GM19397 (cell line): ENCODE results near the gene MTHFD2L.
"Not testable (repeated sequence)": the region's sequence is repeated elsewhere in the genome, so short reads cannot be mapped to it uniquely, and the experiment has no call there.

Experiments used
- ATAC-seq: cut with Tn5 transposase; IDR thresholded peaks from one replicate; pipeline ENCODE4 v1.9.1; 2021; ENCODE audit warnings: mild to moderate bottlenecking, moderate library complexity; ENCODE audit not compliant: unreplicated experiment

MTHFD2L gene

DNA sequence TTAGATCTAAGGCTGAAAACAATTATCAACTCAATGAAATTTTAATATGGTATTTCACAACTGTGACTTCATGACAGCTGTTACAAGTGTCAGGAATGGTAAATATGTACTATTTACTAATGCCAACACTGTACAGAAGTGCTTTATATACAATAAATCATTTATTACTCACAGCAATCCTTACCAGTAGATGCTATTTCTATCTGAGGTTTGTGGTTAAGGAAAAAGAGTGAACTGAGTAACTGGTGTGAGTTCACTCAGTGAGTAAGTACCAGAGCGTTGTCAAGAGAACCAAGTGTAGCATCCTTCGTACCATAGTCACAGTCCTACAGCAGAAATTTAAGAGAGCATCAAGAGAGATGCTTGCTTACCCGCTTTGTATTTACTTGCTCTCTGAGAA lies 23.3 kb downstream of the MTHFD2L start:
- no peak for ATAC-seq

DNA sequence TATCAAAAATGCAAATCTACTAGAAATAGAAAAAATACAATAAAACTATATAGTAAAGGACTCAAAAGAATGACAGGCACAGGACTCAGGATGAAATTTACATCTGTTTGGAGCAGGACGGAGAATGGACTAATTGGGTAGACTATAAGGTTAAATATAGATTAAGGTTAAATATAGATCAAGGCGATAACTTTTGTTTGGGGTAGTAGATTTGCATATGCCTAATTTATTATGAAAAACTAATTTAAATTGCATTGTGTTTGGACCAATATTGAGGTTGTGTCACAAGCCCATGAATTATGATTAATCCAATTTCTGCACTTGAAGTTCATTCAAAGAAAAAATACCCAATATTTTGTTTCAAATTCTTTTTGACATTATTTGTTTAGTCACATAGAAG lies 31.0 kb downstream of the MTHFD2L start:
- ATAC-seq: no peak

DNA sequence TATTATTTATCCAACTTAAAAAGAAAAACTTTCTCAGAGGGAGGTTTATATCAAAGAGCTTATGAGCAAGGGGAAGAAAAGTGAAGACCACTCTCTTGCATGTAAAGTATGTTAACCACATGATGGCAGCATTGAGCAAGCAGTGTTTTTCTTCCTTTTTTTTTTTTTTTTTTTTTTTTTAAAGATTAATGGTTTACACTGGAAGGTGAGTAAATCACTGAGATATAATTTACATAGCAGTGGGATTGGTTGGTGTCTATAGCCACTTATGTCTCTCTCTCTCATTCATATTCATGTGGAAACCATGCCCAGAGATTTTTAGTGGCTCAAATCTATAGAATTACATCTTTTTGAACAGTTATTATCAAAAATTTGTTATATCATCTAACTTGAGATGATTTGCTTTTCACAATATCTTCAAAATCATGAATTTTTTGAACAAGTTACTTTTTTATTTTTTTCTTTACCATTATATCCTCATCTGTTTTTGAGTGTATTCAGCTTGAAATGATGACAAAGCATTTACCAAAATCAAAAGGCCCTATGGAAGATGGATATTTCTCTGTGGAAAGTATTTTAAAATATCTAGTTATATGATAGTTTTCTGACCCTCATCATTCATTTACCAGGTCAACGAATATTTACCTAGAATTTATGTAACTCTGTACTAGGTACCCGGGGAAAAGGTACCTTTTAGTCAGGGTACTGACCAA lies 31.6 kb downstream of the MTHFD2L start:
- no peak for ATAC-seq

DNA sequence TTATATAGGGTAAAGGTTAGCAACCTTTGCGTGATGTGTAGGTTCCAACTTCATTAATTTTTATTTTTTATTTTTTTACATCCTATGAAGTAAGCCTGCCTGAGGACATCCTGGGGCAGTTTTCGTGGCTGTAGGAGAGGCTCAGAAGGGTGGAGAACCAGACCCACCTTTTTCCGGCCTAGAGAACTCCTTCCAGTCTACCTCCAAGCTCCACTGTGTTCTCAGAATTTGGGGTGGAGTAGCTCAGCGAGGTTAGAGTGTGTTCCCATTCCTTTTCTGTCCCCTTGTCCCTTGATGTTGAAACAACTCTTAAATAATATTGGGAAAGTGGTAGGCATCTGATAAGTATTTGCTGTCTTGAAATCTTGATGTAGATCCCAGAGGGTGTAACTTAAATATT lies 32.4 kb downstream of the MTHFD2L start:
- ATAC-seq: no peak

DNA sequence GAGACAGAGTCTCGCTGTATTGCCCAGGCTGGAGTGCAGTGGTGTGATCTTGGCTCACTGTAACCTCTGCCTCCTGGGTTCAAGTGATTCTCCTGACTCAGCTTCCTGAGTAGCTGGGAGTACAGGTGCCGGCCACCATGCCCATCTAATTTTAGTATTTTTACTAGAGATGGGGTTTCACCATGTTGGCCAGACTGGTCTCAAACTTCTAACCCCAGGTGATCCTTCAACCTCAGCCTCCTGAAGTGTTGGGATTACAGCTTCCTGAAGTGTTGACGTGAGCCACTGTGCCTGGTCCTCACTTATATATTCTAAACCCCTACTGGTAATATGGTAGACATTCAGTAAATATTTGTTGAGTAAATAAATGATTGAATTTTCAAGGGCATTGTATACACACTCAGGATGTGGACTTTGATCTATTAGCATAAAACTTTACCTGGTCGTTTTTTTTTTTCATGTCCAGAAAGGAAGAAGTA lies 33.0 kb downstream of the MTHFD2L start:
- no peak for ATAC-seq

DNA sequence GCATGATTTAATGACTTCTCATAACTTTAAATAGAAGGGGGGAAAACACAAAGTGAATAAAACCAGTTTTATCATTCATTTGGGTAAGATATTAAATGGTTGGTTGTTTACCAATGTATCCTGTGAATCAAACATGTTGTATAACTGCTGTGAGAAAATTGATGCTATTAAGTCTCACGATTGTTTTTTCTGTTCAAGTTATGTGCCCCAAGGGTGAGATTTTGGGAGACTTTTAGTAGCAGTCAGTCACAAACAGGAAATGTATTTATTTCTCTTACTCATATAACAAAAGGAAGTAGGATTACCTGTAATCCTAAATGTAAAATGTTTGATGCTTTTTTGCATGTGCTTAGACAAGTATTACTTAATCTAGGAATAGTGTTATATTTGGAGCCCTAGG lies 39.2 kb downstream of the MTHFD2L start:
- no peak for ATAC-seq

DNA sequence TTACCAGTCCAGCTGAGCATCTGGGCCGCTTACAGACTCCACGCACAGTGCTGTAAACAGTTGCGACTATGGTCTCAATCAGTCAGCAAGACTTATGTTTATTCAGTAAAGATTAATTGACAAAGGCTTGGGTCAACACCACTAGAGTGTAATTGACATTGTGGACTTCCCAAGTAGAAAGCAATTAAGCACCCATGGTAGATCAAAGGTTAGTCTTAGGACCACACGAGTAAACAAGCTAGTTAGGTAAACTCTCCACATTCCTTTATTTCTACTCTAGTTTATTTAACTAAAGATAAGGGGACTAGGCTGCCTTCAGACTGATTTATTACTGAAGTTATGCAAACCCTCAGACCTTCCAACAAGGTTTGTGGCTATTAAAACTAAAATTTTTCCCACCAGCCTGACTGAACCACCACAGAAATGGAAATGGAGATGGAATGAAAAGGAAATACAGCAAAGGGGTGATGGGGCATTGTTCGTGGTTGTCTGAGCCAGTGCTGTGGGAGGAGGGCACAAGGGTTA lies 44.2 kb downstream of the MTHFD2L start:
- no peak for ATAC-seq

DNA sequence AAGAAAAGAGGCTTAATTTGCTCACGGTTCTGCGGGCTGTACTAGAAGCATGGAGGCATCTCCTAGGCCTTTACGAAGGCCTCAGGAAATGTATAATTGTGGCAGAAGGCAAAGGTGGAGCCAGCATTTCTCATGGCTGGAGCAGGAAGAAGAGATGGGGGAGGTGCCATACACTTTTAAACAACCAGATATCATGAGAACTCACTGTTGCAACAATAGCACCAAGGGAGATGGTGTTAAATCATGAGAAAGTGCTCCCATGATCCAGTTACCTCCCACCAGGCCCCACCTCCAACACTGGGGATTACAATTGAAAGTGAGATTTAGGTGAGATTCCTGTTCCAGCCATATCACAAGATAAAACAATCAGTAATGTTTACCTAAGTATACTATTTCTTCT lies 45.5 kb downstream of the MTHFD2L start:
- no peak for ATAC-seq

DNA sequence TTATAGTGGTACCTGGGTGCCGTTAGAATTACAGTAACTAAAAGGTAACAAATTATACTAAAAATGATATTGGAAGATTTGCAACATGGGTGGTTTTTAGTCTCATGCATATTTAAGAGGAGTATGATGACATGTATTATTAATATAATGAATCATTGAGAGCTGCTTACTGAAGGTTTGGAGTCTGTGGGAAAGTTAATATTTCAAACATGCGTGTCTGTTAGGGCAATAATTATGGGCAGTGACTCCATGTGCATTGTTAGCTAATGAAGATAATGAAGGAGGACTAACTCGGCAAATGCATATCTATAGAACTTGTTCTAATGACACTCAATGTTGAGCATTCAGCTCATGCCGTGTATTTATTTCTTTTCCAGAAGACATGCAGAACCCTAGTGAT lies 47.1 kb downstream of the MTHFD2L start:
- ATAC-seq: no peak

DNA sequence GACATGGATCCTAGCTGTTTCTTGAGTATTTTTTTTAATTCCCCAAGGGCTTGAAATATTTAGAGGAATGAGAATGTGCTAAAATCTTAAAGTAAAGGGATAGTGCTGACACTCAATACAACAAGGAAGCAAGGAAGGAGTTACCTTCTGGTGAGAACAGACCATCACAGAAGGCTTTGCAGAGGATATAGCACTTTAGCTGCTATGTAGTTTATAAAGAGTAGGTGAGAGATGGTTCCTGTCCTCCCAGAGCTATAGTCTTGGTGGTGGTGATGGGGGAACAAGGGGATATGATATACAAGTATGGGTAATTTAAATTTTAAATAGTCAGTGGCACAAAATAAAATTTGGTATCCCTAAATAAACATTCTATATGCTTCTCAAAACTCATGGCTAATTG lies 47.6 kb downstream of the MTHFD2L start:
- no peak for ATAC-seq

DNA sequence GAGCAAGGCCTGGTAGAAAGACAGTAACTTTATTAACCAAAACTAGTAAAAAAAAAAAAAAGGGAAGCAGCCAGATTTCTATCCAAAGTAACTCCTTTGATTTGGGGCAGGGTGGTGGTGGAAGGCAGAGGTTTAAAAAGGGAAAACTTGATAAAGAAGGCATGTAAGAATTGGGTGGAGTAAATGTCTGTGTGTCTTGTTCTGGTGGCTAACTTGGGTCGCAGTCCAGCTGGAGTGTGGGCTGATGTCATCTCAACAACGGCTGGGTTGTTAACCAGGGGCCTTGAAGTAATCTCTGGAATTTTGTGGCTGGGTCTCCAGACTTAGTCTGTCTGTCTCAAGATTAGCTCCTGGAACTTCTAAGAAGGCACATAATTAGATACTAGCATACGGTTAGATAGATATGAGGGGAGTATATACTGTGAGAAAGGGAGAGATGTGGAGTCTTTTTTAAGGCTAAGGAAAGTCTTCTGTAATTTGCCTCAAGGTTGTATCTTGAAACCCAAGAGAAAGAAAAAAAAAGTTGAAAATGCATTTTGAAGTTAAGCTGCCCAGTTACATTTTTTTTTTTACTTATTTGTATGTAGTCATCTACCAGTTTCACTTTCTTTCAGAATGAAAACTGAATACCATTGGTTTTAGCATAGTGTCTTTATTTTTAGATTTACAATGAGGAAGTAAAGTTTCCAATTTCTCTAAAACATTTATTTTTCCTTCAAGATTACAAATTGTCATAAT lies 48.3 kb downstream of the MTHFD2L start:
- peak; percentile 74 for ATAC-seq

DNA sequence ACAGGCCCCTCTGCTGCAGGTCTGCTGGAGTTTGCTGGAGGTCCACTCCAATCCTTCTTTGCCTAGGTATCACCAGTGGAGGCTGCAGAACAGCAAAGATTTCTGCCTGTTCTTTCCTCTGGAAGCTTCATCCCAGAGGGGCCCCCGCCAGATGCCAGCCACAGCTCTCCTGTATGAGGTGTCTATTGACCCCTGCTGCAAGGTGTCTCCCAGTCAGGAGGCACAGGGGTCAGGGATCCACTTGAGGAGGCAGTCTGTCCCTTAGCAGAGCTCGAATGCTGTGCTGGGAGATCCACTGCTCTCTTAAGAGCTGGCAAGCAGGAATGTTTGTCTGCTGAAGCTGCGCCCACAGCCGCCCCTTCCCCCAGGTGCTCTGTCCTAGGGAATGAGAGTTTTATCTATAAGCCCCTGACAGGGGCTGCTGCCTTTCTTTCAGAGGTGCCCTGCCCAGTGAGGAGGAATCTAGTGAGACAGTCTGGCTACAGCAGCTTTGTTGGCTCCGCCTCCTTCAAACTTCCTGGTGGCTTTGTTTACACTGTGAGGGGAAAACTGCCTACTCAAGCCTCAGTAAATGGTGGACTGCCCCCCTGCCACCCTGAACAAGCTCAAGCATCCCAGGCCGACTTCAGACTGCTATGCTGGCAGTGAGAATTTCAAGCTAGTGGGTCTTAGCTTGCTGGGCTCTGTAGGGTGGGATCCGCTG lies 56.7 kb downstream of the MTHFD2L start:
- not testable (repeated sequence) for ATAC-seq

DNA sequence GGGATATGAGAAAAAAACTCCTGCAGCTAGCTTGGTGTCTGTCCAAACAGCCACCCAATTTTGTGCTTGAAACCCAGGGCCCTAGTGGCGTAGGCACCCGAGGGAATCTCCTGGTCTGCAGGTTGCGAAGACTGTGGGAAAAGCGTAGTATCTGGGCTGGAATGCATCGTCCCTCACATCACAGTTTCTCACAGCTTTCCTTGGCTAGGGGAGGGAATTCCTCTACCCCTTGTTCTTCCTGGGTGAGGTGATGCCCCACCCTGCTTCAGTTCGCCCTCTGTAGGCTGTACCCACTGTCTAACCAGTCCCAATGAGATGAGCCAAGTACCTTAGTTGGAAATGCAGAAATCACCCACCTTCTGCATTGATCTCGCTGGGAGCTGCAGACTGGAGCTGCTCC lies 57.3 kb downstream of the MTHFD2L start:
- not testable (repeated sequence) for ATAC-seq

DNA sequence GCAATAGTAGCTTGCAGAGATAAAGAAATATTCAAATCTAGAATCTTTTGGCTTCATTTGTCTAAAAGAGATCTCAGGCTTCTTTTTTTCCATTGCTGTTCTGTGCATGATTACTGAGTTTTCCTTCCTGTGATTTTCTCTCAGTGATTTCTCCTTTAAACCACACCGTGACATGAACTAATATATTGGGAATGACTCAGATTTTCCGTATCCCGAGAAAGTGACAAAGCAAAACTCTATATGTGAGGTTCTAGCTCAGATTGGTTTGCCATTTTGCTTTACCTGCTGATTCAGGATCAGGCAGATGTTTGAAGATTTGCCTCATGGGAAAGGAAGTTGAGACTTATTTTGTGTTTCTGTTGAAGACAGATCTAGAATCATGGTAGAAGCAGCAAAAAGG lies 59.4 kb downstream of the MTHFD2L start:
- no peak for ATAC-seq

DNA sequence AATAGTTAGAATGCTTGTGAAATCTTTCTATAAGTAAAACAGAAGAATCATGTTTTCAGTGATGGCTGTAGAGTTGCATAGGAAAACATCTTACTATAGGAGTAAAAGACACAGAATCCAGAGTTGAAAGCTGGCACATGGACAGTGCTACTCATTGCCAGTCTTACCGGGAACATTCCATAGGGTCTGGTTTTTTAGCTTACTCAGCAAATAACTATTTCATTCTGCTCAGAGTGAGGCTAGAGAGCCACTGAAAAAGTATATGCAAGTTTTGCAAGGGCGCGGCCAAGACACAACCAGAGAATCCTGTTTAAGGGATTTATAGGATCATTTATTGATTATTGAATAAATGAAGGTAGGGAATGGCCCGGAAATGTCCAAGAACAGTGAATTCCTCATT lies 60.3 kb downstream of the MTHFD2L start:
- no peak for ATAC-seq

DNA sequence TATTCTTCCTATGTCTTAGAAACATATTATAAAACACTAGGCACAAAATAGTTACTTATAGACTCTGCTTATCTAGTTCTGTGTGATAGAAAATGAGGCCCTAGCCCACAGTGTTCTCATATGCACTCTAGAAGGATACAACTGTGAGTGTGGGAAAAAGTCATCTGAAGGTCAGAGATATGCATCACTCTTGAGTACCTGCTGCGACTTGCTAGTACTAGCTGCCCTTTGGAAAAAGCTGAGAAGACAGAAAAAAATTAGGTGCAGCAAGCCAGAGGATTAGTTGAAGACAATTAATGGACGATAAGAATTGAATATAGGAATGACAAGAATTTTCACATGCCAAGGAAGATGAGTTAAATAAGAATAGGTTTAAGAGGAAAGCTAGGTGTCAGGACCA lies 61.3 kb downstream of the MTHFD2L start:
- no peak for ATAC-seq

DNA sequence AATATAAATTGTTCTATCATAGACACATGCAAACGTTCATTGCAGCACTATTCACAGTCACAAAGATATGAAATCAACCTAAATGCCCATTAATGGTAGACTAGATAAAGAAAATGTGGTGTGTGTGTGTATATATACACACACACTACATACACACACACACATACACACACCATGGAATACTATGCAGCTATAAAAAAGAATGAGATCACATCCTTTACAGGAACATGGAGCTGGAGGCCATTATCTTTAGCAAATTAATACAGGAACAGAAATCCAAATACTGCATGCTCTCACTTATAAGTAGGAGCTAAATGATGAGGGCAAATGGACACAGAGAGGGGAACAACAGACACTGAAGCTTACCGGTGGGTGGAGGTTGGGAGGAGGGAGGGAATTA lies 65.2 kb downstream of the MTHFD2L start:
- no peak for ATAC-seq

DNA sequence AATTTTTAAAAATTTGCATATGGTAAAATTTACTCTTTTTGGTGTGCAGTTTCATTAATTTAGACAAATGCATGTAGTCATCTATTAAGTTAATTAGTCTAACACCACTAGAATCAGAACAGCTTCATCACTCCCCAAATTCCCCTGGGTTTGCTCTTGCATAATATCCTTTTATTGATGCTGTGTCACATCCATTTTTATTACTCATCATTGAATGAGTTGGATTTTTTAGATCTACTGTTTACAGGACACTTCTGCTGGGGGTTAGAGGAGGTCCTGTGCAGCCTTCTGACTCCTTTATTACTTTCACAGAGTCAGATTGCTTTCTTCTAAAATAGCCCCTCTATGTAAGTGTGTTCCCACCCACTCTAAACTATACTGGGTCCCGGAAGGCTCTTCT lies 65.9 kb downstream of the MTHFD2L start:
- ATAC-seq: no peak

DNA sequence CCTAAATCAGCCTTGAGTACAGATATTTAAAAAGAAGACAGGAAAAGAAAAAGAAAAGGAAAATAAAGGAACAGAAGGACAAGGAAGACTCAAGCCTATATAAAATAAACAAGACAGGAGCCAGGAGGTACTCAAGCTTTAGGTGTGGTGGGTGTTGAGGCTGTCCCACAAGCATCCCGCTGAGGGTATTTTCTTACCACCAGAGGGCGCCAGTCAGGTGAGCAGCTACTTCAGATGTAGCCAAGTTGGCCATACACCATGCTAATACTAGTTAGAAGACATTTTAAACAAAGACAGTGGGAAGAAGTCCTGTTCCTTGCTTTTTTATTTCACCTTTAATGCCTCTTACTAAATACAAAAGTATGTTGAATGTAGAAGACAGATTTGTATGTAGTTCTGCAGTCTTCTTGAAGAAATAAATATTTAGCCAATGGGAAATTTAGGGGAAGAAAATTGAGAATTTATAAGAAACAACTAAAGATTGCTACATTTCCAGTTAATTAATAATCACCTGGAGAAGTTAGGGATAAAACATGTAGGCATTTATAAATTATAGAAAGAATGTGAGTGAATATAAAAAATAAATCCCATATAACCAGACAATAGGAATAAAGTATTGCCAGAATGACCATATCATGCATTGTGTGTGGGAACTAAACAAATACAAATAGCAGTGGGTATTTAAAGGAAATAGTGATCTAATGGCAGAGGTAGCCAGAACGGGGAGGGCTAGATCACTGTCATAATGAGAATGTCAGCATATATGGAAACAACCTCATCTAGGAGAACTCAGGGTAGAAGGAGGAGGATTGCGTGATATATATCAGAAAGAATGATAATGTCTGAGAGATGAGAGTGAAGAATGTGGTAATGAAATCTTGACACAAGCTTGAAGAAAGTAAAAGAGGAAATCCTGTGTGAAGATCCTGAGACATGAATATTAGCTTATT lies 71.0 kb downstream of the MTHFD2L start:
- peak; percentile 92 for ATAC-seq

DNA sequence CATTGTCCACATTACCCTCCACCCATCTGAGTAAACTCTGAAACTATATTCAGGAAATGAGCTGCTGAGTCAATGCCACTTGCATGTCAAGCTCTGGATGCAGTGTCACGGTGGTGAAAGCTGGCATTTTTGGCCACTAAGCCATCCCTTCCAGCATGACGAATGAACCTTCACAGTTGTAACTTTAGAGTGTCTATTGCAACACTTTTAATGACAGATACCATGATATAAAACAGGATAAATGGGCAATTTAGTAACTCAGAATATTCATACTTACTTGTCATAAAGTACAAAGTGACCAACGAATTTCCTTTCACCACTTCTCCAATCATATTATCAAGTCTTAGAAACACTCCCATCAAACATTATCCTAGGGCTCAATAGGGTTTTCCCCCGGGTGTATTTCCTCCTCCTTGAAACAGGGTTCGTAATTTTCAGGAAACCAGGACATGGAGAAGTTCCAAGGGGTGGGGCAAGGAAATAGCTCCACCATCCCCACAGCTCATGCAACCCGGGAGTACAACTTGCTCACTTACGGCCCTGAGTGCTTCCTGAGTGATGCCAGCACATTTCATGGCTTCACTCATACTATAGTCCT lies 73.1 kb downstream of the MTHFD2L start:
- ATAC-seq: peak; percentile 54
